IMR-90 (cell line): Measurements from ENCODE around the gene GRIN1. TPM values are rescaled to one million over a fixed set of nuclear protein-coding genes. Genes with fewer than 3 reads are reported as not detected.

Experiments used
- ATAC-seq: fragments of 200-7000 bp; cut with Tn5 transposase; 2 replicates; pipeline ENCODE4 v1.9.1; 2020; ENCODE audit warnings: low read depth, mild to moderate bottlenecking, moderate library complexity
- BruUV-seq: library from RNA; stranded (reverse); fragments of 400-500 nt; replicated peaks from 2 replicates; lab custom pipeline; 2021; lab: Mats Ljungman, UMichigan
- CTCF ChIA-PET: fragments of 300-600 bp; formaldehyde crosslinking; extraction: SDS; loops from one replicate; lab custom pipeline; 2021; ENCODE audit warnings: antibody characterized with exemption; lab: Yijun Ruan, JAX
- POLR2A ChIA-PET: fragments of 300-600 bp; sonication (Branson Sonifier 250); formaldehyde crosslinking; loops from one replicate; lab custom pipeline; 2022; ENCODE audit warnings: antibody characterized with exemption; ENCODE audit not compliant: unreplicated experiment; lab: Charles Lee
- DNase-seq: peaks from one replicate; pipeline ENCODE4 v3.0.0; 2013
- H2AFZ ChIP-seq: replicated peaks from 2 replicates; pipeline ENCODE3; 2013; ENCODE audit warnings: low read length, mild to moderate bottlenecking; ENCODE audit not compliant: poor library complexity
- H2AK5ac ChIP-seq: 2 replicates; pipeline ENCODE4 v1.6.1; 2013; ENCODE audit warnings: low read depth, low read length, inconsistent platforms
- H2AK9ac ChIP-seq: replicated peaks from 2 replicates; pipeline ENCODE3; 2013; ENCODE audit warnings: mild to moderate bottlenecking, low read depth, low read length, moderate library complexity; ENCODE audit not compliant: poor library complexity
- H2BK120ac ChIP-seq: 2 replicates; pipeline ENCODE4 v1.6.1; 2013; ENCODE audit warnings: low read depth, low read length, inconsistent platforms
- H2BK15ac ChIP-seq: 3 replicates; pipeline ENCODE4 v1.6.1; 2013; ENCODE audit warnings: low read depth, low read length, inconsistent platforms
- H2BK20ac ChIP-seq: 2 replicates; pipeline ENCODE4 v1.6.1; 2013; ENCODE audit warnings: low read depth, mild to moderate bottlenecking, inconsistent platforms, low read length, moderate library complexity
- H2BK5ac ChIP-seq: 2 replicates; pipeline ENCODE4 v1.6.1; 2013; ENCODE audit warnings: mild to moderate bottlenecking, low read depth, low read length, inconsistent platforms; ENCODE audit not compliant: poor library complexity, severe bottlenecking
- H3K14ac ChIP-seq: replicated peaks from 2 replicates; pipeline ENCODE4 v1.6.1; 2013; ENCODE audit warnings: low read depth, low read length, inconsistent platforms
- H3K18ac ChIP-seq: 2 replicates; pipeline ENCODE4 v1.6.1; 2013; ENCODE audit warnings: low read depth, low read length, control low read depth
- H3K23ac ChIP-seq: 2 replicates; pipeline ENCODE4 v1.6.1; 2013; ENCODE audit warnings: low read depth, low read length, inconsistent platforms
- H3K27ac ChIP-seq: 2 replicates; pipeline ENCODE4 v1.5.1; 2013; ENCODE audit warnings: mild to moderate bottlenecking, control low read depth, low read length; ENCODE audit not compliant: insufficient read depth
- H3K27me3 ChIP-seq: 2 replicates; pipeline ENCODE4 v1.6.1; 2013; ENCODE audit warnings: low read length; ENCODE audit not compliant: control insufficient read depth, insufficient read depth
- H3K36me3 ChIP-seq: 2 replicates; pipeline ENCODE4 v1.6.1; 2013; ENCODE audit warnings: low read length, mixed read lengths; ENCODE audit not compliant: control insufficient read depth, insufficient read depth
- H3K4ac ChIP-seq: 2 replicates; pipeline ENCODE4 v1.6.1; 2013; ENCODE audit warnings: low read depth, low read length, inconsistent platforms
- H3K4me1 ChIP-seq: 2 replicates; pipeline ENCODE4 v1.6.1; 2013; ENCODE audit warnings: low read length, mixed read lengths; ENCODE audit not compliant: control insufficient read depth, insufficient read depth
- H3K4me2 ChIP-seq: 2 replicates; pipeline ENCODE4 v1.6.1; 2013; ENCODE audit warnings: low read depth, mild to moderate bottlenecking, control low read depth, low read length, moderate library complexity
- H3K4me3 ChIP-seq: 2 replicates; pipeline ENCODE4 v1.5.1; 2013; ENCODE audit warnings: low read depth, mild to moderate bottlenecking, control low read depth, low read length, moderate library complexity; ENCODE audit not compliant: insufficient read depth
- H3K56ac ChIP-seq: 2 replicates; pipeline ENCODE4 v1.6.1; 2013; ENCODE audit warnings: low read length, inconsistent platforms; ENCODE audit not compliant: insufficient read depth; ENCODE audit errors: extremely low read depth
- H3K79me1 ChIP-seq, 2 experiments: 2 replicates each; pipeline ENCODE4 v1.6.1; 2013; ENCODE audit warnings: low read length in 2 of 2, inconsistent platforms in 1 of 2, low read depth in 1 of 2
- H3K9ac ChIP-seq: 2 replicates; pipeline ENCODE4 v1.6.1; 2013; ENCODE audit warnings: low read depth, low read length, control low read depth
- H3K9me1 ChIP-seq: 2 replicates; pipeline ENCODE4 v1.6.1; 2013; ENCODE audit warnings: low read length, inconsistent platforms; ENCODE audit not compliant: insufficient read depth
- H3K9me3 ChIP-seq: 2 replicates; pipeline ENCODE4 v1.6.1; 2013; ENCODE audit warnings: low read length; ENCODE audit not compliant: control insufficient read depth, insufficient read depth
- H4K20me1 ChIP-seq: 2 replicates; pipeline ENCODE4 v1.6.1; 2013; ENCODE audit warnings: low read length, inconsistent platforms; ENCODE audit not compliant: insufficient read depth
- H4K5ac ChIP-seq: 2 replicates; pipeline ENCODE4 v1.6.1; 2013; ENCODE audit warnings: mild to moderate bottlenecking, low read depth, low read length, control low read depth
- H4K8ac ChIP-seq, 2 experiments: 2 replicates each; pipeline ENCODE4 v1.6.1; 2013; ENCODE audit warnings: low read depth in 2 of 2, low read length in 2 of 2, control low read depth in 1 of 2, inconsistent platforms in 1 of 2
- H4K91ac ChIP-seq: 2 replicates; pipeline ENCODE4 v1.6.1; 2013; ENCODE audit warnings: low read depth, low read length, inconsistent platforms; ENCODE audit not compliant: insufficient read depth
- CTCF ChIP-seq: conservative IDR thresholded peaks from 2 replicates; pipeline ENCODE4 v1.5.1; 2012; ENCODE audit warnings: mild to moderate bottlenecking, low read depth, low read length, improper control_type of control experiment
- ELK1 ChIP-seq: fragments of 150-350 bp; IDR thresholded peaks from 2 replicates; pipeline ENCODE4 v1.6.1; 2016; ENCODE audit warnings: low read depth, mild to moderate bottlenecking, low read length, moderate library complexity, borderline replicate concordance
- RFX5 ChIP-seq: IDR thresholded peaks from 2 replicates; pipeline ENCODE4 v1.8.0; 2012; ENCODE audit warnings: low read depth, mild to moderate bottlenecking, low read length, moderate library complexity
- SMC3 ChIP-seq: fragments of 150-350 bp; IDR thresholded peaks from 2 replicates; pipeline ENCODE4 v1.6.1; 2016; ENCODE audit warnings: low read depth, mild to moderate bottlenecking, antibody characterized with exemption, low read length, moderate library complexity
- WGBS, 2 experiments: methylation state at CpG; one replicate each; pipeline versions ENCODE4 v1.1.5 to v1.1.7; 2013; ENCODE audit warnings: missing lambda C conversion rate in 2 of 2; ENCODE audit not compliant: insufficient read length in 1 of 2; ENCODE audit errors: extremely low coverage in 2 of 2; 5-methylcytosine and 5-hydroxymethylcytosine counted together
- dilution Hi-C: fragments of 300-500 bp; cut with HindIII; formaldehyde crosslinking; loops from one replicate; pipeline ENCODE4 v1.14.3; 2018; ENCODE audit warnings: low sequenced_read_pairs; ENCODE audit not compliant: unreplicated experiment
- in situ Hi-C: fragments of 300-500 bp; cut with MboI; formaldehyde crosslinking; loops from 3 replicates; pipeline ENCODE4 v1.14.3; 2019; ENCODE audit warnings: low sequenced_read_pairs, inconsistent platforms, mixed read lengths
- intact Hi-C: fragments of 100-400 bp; cut with micrococcal nuclease; formaldehyde crosslinking; loops from 2 replicates; pipeline ENCODE4 v1.10.0; 2022
- polyA plus RNA-seq, 3 experiments: library from polyadenylated mRNA; depleted of rRNA; stranded (reverse); fragments of >200 nt; gene quantifications; 2 replicates each; pipeline ENCODE4 v1.2.3, GENCODE V29; 2012; ENCODE audit warnings: low replicate concordance in 1 of 3
- total RNA-seq: library from RNA; depleted of rRNA; stranded (reverse); fragments of >200 nt; gene quantifications from 2 replicates; pipeline ENCODE4 v1.2.3, GENCODE V29; 2012
- TF ChIP-seq, protein P1 (sequence below): fragments of 150-350 bp; IDR thresholded peaks from 2 replicates; pipeline ENCODE4 v1.6.1; 2017; ENCODE audit warnings: mild to moderate bottlenecking, antibody characterized with exemption, low read length, low read depth

GRIN1 gene
- total and polyA plus RNA-seq, 2 of the 4 experiments (the other 2 are of a cell fraction), result 0.09 TPM; not detected in 1

- no peak for TF ChIP-seq ELK1
Observed at GRCh38 chr9:137217276-137218211, 78.6 kb downstream of the GRIN1 start (continued).

GRCh38 chr9:137218212-137218753 lies 79.3 kb downstream of the GRIN1 start:
- ChIA-PET CTCF (no interaction called here), POLR2A (no interaction called here)
- Histone ChIP-seq H4K8ac (no peak overlapping the region; a peak in 1 of 4 replicates), H3K4me1 (peaks cover 14% of the 10 kb centered on the region), H3K4me3 (no peak overlapping the region), H3K27ac (no peak overlapping the region; the same call in 1 of the 2 replicates), H2BK120ac (no peak overlapping the region), H3K9ac (no peak overlapping the region), H2AK5ac (no peak overlapping the region), H2AFZ (peak overlapping the region; percentile 61), H3K9me3 (no peaks in the 10 kb centered on the region), H3K79me1 (peaks cover 0 to 4% of the 10 kb centered on the region in 2 experiments; a peak in 1 of 4 replicates), H4K20me1 (no peaks in the 10 kb centered on the region), H3K56ac (no peak overlapping the region), H3K23ac (no peak overlapping the region), H3K27me3 (no peaks in the 10 kb centered on the region), H2AK9ac (no peak overlapping the region), H2BK20ac (no peak overlapping the region), H3K9me1 (peaks cover 3% of the 10 kb centered on the region; the same call in 1 of the 2 replicates), H4K5ac (no peak overlapping the region), H2BK15ac (no peak overlapping the region), H2BK5ac (no peak overlapping the region), H3K14ac (no peak overlapping the region), H3K36me3 (peaks cover 16% of the 10 kb centered on the region), H4K91ac (no peak overlapping the region), H3K4ac (no peak overlapping the region), H3K18ac (no peak overlapping the region), H3K4me2 (no peak overlapping the region)
- no TSS peak for BruUV-seq
- WGBS, 2 experiments, result 91% methylated on average over 11 of the region's 30 CpGs; no CpG with 5 or more reads in 1 of the 2 experiments
- in situ Hi-C loops (no loop called here), dilution Hi-C loops (no loop called here), intact Hi-C loops (no loop called here)
- TF ChIP-seq CTCF, result no peak
- TF ChIP-seq SMC3, result no peak
- TF ChIP-seq RFX5, result no peak
- TF ChIP-seq, protein P1, sequence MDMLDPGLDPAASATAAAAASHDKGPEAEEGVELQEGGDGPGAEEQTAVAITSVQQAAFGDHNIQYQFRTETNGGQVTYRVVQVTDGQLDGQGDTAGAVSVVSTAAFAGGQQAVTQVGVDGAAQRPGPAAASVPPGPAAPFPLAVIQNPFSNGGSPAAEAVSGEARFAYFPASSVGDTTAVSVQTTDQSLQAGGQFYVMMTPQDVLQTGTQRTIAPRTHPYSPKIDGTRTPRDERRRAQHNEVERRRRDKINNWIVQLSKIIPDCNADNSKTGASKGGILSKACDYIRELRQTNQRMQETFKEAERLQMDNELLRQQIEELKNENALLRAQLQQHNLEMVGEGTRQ, result no peak
- no peak for ATAC-seq
- DNase-seq, result no peak
